HL-60 (cell line): ENCODE results near the gene PTPN3.

Experiments
- CTCF ChIP-seq: IDR thresholded peaks from one replicate; pipeline ENCODE4 v1.5.1; 2011; ENCODE audit warnings: low read length, control low read depth, inconsistent platforms; ENCODE audit not compliant: insufficient read depth
- POLR2AphosphoS5 ChIP-seq: IDR thresholded peaks from 2 replicates; pipeline ENCODE4 v1.6.1; 2012; ENCODE audit warnings: low read depth

- no peak for TF ChIP-seq CTCF
- TF ChIP-seq POLR2AphosphoS5 = no peak
These were observed 94.3 kb downstream of the PTPN3 start for GRCh38 chr9:109403766-109404320.
